NCI-H128 (cell line): Measurements from ENCODE around the gene E2F2.

Source experiments
- DNase-seq: peaks from one replicate; lab custom pipeline; 2025; ENCODE audit not compliant: unreplicated experiment; lab: John Stamatoyannopoulos, UW

The E2F2 gene

GRCh38 chr1:23530747-23531561 is at the start of gene E2F2:
Gene E2F2 (minus strand): TSS chr1:23531233. CDS start chr1:23530793, 440 bp downstream.
- DNase-seq, result peak; percentile 87

GRCh38 chr1:23578997-23579363 is 47.9 kb upstream of the E2F2 start:
- no peak for DNase-seq

GRCh38 chr1:23578311-23578996 is 47.4 kb upstream of the E2F2 start:
- no peak for DNase-seq

- no peak for DNase-seq
Observed at GRCh38 chr1:23577056-23578004, 46.3 kb upstream of the E2F2 start.

- no peak for DNase-seq
Observed at GRCh38 chr1:23576338-23577055, 45.5 kb upstream of the E2F2 start.

GRCh38 chr1:23575226-23575810 is 44.3 kb upstream of the E2F2 start:
- DNase-seq, result no peak

- no peak for DNase-seq
Observed at GRCh38 chr1:23574265-23574754, 43.3 kb upstream of the E2F2 start.

GRCh38 chr1:23573574-23574182 is 42.6 kb upstream of the E2F2 start:
- no peak for DNase-seq

GRCh38 chr1:23571465-23571864 is 40.4 kb upstream of the E2F2 start:
- no peak for DNase-seq

- no peak for DNase-seq
Observed at GRCh38 chr1:23570001-23570691, 39.1 kb upstream of the E2F2 start.

- DNase-seq, result no peak
Observed at GRCh38 chr1:23568608-23569383, 37.8 kb upstream of the E2F2 start.

- DNase-seq, result no peak
Observed at GRCh38 chr1:23567996-23568607, 37.1 kb upstream of the E2F2 start.

GRCh38 chr1:23567629-23567995 is 36.6 kb upstream of the E2F2 start:
- DNase-seq, result no peak

GRCh38 chr1:23566304-23566703 is 35.3 kb upstream of the E2F2 start:
- no peak for DNase-seq

GRCh38 chr1:23565776-23566175 is 34.7 kb upstream of the E2F2 start:
- DNase-seq, result no peak

- no peak for DNase-seq
Observed at GRCh38 chr1:23564529-23565122, 33.6 kb upstream of the E2F2 start.

- DNase-seq, result no peak
Observed at GRCh38 chr1:23563755-23564374, 32.8 kb upstream of the E2F2 start.
